ENCODE data around the gene EPS15.
A peak's percentile ranks its signal among the peaks of the same experiment; 100 is the strongest.

EPS15 gene

GRCh38 chr1:51344602-51345299 is 174.3 kb downstream of the EPS15 start:
- Histone ChIP-seq H3K9ac (ENCODE audit: low read length) (no peak overlapping the region), H3F3A (ENCODE audit: insufficient read depth, low read length) (no peaks in the 10 kb centered on the region), H3K79me2 (ENCODE audit: low read length) (no peaks in the 10 kb centered on the region), H3K36me3 (replicated peaks; ENCODE audit: insufficient read depth, low read length) (no peaks in the 10 kb centered on the region), H3K9me3 (replicated peaks; ENCODE audit: insufficient read depth, low read length) (no peaks in the 10 kb centered on the region), H3K27ac (ENCODE audit: low read length) (no peak overlapping the region), H3K4me1 (ENCODE audit: low read length) (no peaks in the 10 kb centered on the region), H2AFZ (ENCODE audit: low read length) (no peak overlapping the region), H3K4me2 (ENCODE audit: low read depth, low read length) (peak overlapping the region; percentile 2; the same call in 1 of the 2 replicates), H4K20me1 (ENCODE audit: insufficient read depth, low read length) (no peaks in the 10 kb centered on the region), H3K4me3 (ENCODE audit: low read length) (no peak overlapping the region), H3K9me2 (replicated peaks; ENCODE audit: insufficient read depth, low read length) (no peaks in the 10 kb centered on the region), H3K27me3 (replicated peaks; ENCODE audit: insufficient read depth, low read length) (no peaks in the 10 kb centered on the region)
- DNase-seq, result no peak
- no peak for TF ChIP-seq EZH2 (optimal IDR thresholded peaks at IDR 0.05; ENCODE audit: low read depth, low read length)
- no peak for TF ChIP-seq EZH2phosphoT487 (IDR thresholded peaks at IDR 0.05; ENCODE audit: low read length)
- no peak for TF ChIP-seq CTCF (IDR thresholded peaks at IDR 0.05; ENCODE audit: low read length)

- Histone ChIP-seq H2AFZ (ENCODE audit: low read length) (no peak overlapping the region), H3K9ac (ENCODE audit: low read length) (no peak overlapping the region)
Observed at GRCh38 chr1:51344276-51344601, 174.8 kb downstream of the EPS15 start.

GRCh38 chr1:51343624-51344023 is 175.4 kb downstream of the EPS15 start:
- no peak for DNase-seq
- H3K27me3 ChIP-seq (replicated peaks; ENCODE audit: insufficient read depth, low read length), result no peaks in the 10 kb centered on the region
- H3K9me3 ChIP-seq (replicated peaks; ENCODE audit: insufficient read depth, low read length), result no peaks in the 10 kb centered on the region
- H3K4me2 ChIP-seq (ENCODE audit: low read depth, low read length), result no peak overlapping the region
- H3K27ac ChIP-seq (ENCODE audit: low read length), result no peak overlapping the region
- no peak overlapping the region for H3K9ac ChIP-seq (ENCODE audit: low read length)
- no peak overlapping the region for H3K4me3 ChIP-seq (ENCODE audit: low read length)
- no peak overlapping the region for H2AFZ ChIP-seq (ENCODE audit: low read length)
- no peaks in the 10 kb centered on the region for H3K4me1 ChIP-seq (ENCODE audit: low read length)
- no peaks in the 10 kb centered on the region for H3K36me3 ChIP-seq (replicated peaks; ENCODE audit: insufficient read depth, low read length)
- TF ChIP-seq CTCF (IDR thresholded peaks at IDR 0.05; ENCODE audit: low read length) (no peak), EZH2 (optimal IDR thresholded peaks at IDR 0.05; ENCODE audit: low read depth, low read length) (no peak), EZH2phosphoT487 (IDR thresholded peaks at IDR 0.05; ENCODE audit: low read length) (no peak)
- H3F3A ChIP-seq (ENCODE audit: insufficient read depth, low read length), result no peaks in the 10 kb centered on the region
- no peaks in the 10 kb centered on the region for H4K20me1 ChIP-seq (ENCODE audit: insufficient read depth, low read length)
- no peaks in the 10 kb centered on the region for H3K9me2 ChIP-seq (replicated peaks; ENCODE audit: insufficient read depth, low read length)
- no peaks in the 10 kb centered on the region for H3K79me2 ChIP-seq (ENCODE audit: low read length)

More at GRCh38 chr1:51344276-51344601, 174.8 kb downstream of the EPS15 start:
- H4K20me1 ChIP-seq (ENCODE audit: insufficient read depth, low read length), result no peaks in the 10 kb centered on the region
- H3K27me3 ChIP-seq (replicated peaks; ENCODE audit: insufficient read depth, low read length), result no peaks in the 10 kb centered on the region
- no peaks in the 10 kb centered on the region for H3K9me2 ChIP-seq (replicated peaks; ENCODE audit: insufficient read depth, low read length)
- no peaks in the 10 kb centered on the region for H3K4me1 ChIP-seq (ENCODE audit: low read length)
- DNase-seq, result no peak
- H3K79me2 ChIP-seq (ENCODE audit: low read length), result no peaks in the 10 kb centered on the region
- no peaks in the 10 kb centered on the region for H3K36me3 ChIP-seq (replicated peaks; ENCODE audit: insufficient read depth, low read length)
- H3K4me3 ChIP-seq (ENCODE audit: low read length), result no peak overlapping the region
- TF ChIP-seq CTCF (IDR thresholded peaks at IDR 0.05; ENCODE audit: low read length) (no peak), EZH2 (optimal IDR thresholded peaks at IDR 0.05; ENCODE audit: low read depth, low read length) (no peak), EZH2phosphoT487 (IDR thresholded peaks at IDR 0.05; ENCODE audit: low read length) (no peak)
- H3K27ac ChIP-seq (ENCODE audit: low read length), result no peak overlapping the region
- H3K4me2 ChIP-seq (ENCODE audit: low read depth, low read length), result no peak overlapping the region
- H3K9me3 ChIP-seq (replicated peaks; ENCODE audit: insufficient read depth, low read length), result no peaks in the 10 kb centered on the region
- no peaks in the 10 kb centered on the region for H3F3A ChIP-seq (ENCODE audit: insufficient read depth, low read length)

Data from MM.1S (cell line).